GM21723 (cell line): Measurements from ENCODE around the gene MICALL1.

Experiments
- ATAC-seq: cut with Tn5 transposase; IDR thresholded peaks from one replicate; pipeline ENCODE4 v1.9.1; 2021; ENCODE audit warnings: mild to moderate bottlenecking, moderate library complexity; ENCODE audit not compliant: unreplicated experiment

The MICALL1 gene

GRCh38 chr22:37904572-37905533 is 1.2 kb upstream of the MICALL1 start:
- ATAC-seq, result no peak

DNA sequence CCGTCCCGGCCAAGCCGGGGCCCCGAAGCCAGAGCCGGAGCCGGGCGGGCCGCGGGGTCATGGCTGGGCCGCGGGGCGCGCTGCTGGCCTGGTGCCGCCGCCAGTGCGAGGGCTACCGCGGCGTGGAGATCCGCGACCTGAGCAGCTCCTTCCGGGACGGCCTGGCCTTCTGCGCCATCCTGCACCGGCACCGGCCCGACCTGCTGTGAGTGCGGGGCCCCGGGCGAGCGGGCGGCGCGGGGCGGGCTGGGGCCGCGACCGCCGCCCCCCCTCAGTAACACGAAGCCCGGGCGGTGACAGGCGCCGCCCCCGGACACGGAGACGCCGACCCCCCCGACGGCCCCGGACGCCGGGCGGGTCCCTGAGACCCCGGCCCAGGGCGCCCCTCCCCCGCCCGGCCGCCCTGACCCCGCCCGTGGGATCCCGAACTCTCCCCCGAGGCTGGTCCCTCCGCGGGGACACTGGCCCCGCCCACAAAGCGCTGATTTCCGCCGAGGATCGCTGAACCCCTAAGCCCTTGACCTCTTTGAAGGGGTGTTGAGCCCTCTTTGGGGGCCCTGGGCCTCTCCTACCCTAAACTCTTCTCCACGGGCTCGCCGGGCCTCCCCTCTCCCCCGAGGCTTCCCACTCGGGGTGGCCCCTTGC is 389 bp downstream of the MICALL1 start:
- ATAC-seq, result peak; percentile 19

- ATAC-seq, result peak; percentile 3
Measured at GRCh38 chr22:37907036-37907954, 1.2 kb downstream of the MICALL1 start.

DNA sequence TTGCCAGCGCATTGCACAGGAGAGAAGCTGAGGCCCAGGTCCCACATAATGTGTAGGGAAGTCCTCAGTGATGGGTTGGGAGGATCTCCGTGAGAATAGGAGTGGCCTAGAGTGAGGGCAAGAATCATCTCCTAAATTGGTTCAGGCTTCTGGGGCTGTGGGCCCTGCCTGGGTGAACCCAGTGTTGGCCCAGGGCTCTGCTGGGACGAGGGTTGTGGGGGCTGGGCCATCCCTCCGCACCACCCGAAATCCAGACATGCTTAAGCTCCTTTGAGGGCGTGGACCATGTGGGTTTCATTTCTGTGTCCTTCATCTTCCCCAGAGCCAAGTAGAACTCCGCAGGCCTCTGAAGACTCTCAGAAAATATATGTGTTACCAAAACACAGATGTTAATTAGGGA is 3.7 kb downstream of the MICALL1 start:
- no peak for ATAC-seq

DNA sequence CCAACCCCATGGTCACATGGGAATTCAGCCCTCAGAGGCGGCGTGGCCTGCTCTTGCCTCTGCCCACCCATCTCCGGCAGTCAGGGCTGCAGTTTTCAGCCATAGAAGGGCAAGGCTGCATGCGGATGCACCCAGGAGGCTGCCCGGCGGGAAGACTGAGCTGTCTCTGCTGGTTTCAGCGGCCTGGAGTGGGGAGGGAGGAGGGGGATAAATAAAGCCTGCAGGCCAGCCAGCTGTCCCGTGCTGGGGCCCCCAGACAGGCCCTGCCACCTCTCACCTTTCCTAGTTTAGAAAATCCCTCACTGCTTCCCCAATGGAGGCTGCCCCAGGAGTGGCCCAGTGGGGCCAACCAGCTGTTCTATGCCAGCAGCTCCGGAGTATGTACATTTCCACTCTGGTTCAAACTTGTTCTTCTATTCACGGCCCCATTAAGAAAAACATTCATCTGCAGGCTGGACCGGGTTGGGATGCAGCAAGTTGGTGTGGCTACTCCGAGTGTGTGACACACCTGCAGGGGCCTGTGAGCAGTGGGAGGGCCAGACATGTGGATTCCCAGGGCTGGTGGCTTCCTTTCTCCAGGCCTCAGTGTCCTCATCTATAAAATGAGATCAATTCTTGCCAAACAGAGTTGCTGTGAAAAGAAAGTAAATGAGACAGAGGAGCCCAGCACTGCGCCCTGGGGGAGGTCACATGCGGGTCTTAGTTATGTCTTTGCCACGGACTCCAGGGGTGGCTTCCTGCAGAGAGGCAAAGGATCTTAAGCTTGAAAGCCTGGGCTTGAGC is 5.0 kb downstream of the MICALL1 start:
- no peak for ATAC-seq

DNA sequence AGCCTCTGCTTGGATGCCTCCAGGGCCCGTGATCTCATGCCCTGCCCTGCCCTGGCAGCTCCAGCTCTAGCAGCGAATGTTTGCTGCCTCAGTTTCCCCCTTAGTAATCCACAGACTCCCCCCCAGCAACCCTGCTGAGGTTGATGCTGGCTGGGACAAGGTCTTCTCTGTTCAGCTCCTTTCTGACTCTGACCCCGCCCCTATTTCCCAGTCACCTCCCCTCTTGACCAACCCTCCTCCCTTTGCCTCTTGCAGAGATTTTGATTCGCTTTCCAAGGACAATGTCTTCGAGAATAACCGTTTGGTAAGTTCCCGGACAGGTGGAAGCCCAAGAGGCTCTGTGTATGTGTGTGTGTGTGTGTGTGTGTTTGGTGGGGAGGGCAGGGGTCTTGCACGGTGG is 5.6 kb downstream of the MICALL1 start:
- no peak for ATAC-seq

- no peak for ATAC-seq
Measured at GRCh38 chr22:37912171-37912570, 6.1 kb downstream of the MICALL1 start.

DNA sequence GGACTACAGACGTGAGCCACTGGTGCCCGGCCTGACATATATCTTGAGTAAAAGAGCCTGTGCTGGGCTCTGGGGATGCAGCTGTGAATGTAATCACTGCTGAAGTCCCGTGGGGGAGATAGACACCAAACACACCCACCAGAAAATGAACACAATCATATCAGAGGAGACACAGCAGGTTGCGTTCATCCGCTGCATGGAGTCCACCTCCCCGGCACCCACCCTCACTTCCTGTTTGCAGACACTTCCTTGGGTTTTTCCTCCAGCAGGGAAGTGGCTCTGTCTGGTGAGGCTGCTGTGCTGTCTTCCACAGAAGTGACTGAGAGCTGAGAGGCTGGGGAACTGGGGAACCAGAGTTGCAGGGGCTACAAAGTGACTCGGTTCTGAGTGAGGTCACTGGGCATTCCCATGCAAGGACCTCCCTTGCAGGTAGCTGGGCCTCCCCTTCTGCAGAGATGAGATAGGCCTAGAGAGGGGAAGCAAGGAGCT is 7.2 kb downstream of the MICALL1 start:
- ATAC-seq, result no peak

DNA sequence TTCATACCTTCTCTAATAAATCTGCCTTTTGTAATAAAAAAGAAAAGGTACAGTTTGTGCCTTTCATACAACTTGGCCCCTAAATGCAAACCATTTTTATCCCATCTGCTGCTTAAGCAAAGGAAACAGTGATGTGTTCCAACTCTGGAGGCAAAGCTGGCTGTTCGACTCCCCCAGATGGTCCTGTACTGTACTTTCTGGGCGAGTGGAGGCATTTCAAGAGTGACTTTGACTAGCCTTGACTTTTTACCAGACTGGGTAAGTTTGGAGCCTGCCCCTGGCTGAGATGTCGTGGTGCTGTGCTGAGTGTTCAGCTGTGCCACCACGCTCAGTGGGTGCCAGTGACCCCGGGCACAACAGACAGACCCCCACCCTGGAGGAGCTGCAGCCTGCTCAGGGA is 10.2 kb downstream of the MICALL1 start:
- ATAC-seq, result no peak

- no peak for ATAC-seq
Measured at GRCh38 chr22:37917874-37918548, 11.9 kb downstream of the MICALL1 start.

- ATAC-seq, result no peak
Measured at GRCh38 chr22:37918580-37919270, 12.6 kb downstream of the MICALL1 start.

- ATAC-seq, result no peak
Measured at GRCh38 chr22:37920126-37920525, 14.0 kb downstream of the MICALL1 start.

- no peak for ATAC-seq
Measured at GRCh38 chr22:37922191-37922590, 16.1 kb downstream of the MICALL1 start.

DNA sequence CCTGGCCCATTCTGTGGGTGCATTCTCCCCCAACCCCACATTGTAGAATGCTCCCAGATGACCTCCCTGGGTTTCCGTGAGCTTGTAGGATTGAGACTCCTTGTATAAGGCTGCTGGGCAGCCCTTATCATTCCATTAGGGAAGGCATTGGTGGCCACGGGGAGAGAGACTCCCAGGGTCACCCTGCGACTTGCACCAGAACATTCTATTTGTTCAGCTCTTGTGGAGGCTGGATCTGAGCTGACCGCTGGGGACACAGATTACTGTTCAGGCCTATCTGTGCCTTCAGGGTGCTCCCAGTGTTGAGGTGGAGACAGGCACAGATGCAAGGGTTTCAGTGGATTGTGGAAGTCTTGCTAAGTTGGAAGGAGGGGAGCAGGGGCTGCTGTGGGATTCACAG is 17.8 kb downstream of the MICALL1 start:
- no peak for ATAC-seq

DNA sequence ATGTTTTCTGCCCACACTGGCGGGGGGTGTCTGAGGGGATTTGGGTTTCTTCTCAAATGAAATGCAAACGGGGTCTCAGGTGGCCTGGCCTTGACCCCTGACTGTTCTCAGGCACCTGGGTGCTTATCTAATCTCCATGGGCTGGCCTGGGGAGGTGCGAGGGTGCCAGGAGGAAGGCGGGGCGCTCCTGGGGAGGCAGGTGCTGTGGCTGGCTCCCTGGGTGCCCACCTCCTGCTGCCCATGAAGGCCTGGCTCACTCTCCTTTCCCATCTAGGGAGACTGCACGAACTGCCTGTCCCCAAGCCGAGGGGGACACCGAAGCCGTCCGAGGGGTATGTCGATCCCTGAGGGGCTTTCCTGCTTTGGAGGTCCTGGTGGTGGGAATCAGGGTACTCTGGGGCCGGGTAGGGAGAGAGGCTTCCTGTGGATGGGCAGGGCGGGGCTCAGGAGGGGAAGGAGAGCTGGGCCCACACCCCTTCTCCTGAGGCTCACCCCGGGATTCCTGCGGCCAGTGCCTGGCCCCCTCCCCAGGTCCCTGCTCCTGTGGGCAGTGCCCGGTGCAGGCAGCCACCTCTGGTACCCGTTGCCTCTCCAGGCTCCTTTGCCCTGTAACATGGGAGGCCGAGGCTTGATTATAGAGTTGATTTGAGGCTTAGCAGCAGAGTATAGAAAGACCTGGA is 18.4 kb downstream of the MICALL1 start:
- no peak for ATAC-seq

DNA sequence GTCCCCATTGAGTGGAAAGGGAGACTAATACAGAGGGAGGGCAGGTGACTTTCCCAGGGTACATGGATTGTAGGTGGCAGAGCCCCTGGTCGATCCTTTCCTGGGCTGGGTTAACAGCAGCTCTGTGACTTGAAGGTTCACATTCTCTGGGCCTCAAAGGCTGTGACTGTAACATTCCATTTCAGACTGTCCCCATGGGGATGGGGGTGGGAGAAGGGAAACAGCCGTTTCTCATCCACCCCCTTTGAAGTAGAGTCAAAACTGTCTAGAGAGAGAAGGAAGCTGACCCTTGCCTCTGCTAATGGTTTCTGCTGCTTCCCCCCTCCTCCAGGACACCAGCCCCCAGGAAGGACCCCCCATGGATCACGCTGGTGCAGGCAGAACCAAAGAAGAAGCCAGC is 19.2 kb downstream of the MICALL1 start:
- no peak for ATAC-seq

- ATAC-seq, result no peak
Measured at GRCh38 chr22:37925767-37926166, 19.7 kb downstream of the MICALL1 start.

DNA sequence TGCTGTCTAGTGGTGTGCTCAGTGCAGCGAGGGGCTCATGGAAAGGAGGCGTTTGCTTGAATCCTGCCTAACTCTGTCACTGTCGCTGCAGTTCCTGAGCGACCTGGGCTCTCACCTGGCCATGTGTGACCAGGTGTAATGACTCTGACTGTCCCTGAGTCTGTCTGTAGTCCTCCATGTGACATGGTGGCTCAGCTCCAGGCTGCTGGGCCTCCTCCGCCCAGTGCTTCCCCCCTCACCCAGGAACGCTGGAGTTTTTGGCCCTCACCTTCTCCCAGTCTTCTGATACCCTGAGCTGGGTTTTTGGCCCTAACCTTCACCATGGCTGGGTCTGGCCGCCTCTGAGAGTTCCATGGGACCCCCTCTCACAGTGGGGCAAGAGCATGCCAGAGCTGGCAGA is 20.3 kb downstream of the MICALL1 start:
- ATAC-seq, result no peak
